VCaP (cell line): ENCODE results near the gene ITGB1.

Experiments
- H3K27ac ChIP-seq: fragments of 450-650 bp; 2 replicates; pipeline ENCODE4 v1.5.1; 2017
- CTCF ChIP-seq: fragments of 450-650 bp; conservative IDR thresholded peaks from 2 replicates; pipeline ENCODE4 v1.5.1; 2017; ENCODE audit warnings: mild to moderate bottlenecking, moderate library complexity

Gene ITGB1

GRCh38 chr10:32932225-32932729 is 25.8 kb downstream of the ITGB1 start:
- no peak for TF ChIP-seq CTCF
- H3K27ac ChIP-seq: no peak overlapping the region

- no peak overlapping the region for H3K27ac ChIP-seq
- TF ChIP-seq CTCF: no peak
Observed at GRCh38 chr10:32931593-32931992, 26.4 kb downstream of the ITGB1 start.

GRCh38 chr10:32930036-32930435 is 28.0 kb downstream of the ITGB1 start:
- no peak overlapping the region for H3K27ac ChIP-seq
- no peak for TF ChIP-seq CTCF

- TF ChIP-seq CTCF: no peak
- H3K27ac ChIP-seq: no peak overlapping the region
Observed at GRCh38 chr10:32929634-32930033, 28.4 kb downstream of the ITGB1 start.

- TF ChIP-seq CTCF: no peak
Observed at GRCh38 chr10:32927750-32928149, 30.3 kb downstream of the ITGB1 start.

GRCh38 chr10:32923849-32924248 is 34.2 kb downstream of the ITGB1 start:
- TF ChIP-seq CTCF: no peak
- no peak overlapping the region for H3K27ac ChIP-seq

More at GRCh38 chr10:32927750-32928149, 30.3 kb downstream of the ITGB1 start:
- no peak overlapping the region for H3K27ac ChIP-seq

GRCh38 chr10:32923134-32923533 is 34.9 kb downstream of the ITGB1 start:
- H3K27ac ChIP-seq: no peak overlapping the region
- TF ChIP-seq CTCF: no peak
